COR-L47 (cell line): ENCODE data around the gene AGBL1.
"Not testable (repeated sequence)": the region's sequence is repeated elsewhere in the genome, so short reads cannot be mapped to it uniquely, and the experiment has no call there.

Experiments used
- DNase-seq: peaks from one replicate; lab custom pipeline; 2025; lab: John Stamatoyannopoulos, UW

The AGBL1 gene

DNA sequence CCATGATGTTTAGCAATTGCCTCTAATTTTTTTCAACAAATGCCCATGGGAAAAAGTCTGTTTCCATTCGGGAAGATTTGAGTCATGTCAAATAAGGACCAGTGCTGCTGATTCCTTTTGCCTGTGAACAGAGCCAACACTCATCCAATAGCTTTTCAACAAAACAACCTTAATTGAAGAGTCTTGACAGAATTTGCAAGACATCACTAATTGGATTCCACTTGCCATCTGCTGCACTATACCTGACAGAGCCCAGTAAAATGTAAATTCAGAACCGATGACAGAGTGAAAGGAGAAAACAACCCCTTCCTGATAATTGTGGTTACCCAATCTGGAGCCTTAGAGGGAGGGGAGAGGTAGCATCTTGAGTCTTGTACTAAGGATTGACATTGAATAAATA, 426.7 kb downstream of the AGBL1 start:
- DNase-seq: no peak

DNA sequence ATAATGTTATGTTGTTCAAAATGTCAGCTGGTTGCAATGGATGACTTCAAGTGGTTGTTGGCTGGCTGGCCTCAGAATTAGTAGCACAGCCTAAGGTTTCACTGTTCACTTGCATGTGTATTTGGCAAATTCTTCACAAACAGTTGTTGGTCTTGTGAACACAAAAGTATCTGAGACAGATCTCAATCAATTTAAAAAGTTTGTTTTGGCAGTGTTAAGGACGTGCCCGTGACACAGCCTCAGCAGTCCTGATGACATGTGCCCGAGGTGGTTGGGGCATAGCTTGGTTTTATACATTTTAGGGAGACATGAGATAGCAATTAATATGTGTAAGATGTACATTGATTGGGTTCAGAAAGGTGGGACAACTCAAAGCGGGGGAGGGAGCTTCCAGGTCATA, 436.0 kb downstream of the AGBL1 start:
- DNase-seq: no peak

DNA sequence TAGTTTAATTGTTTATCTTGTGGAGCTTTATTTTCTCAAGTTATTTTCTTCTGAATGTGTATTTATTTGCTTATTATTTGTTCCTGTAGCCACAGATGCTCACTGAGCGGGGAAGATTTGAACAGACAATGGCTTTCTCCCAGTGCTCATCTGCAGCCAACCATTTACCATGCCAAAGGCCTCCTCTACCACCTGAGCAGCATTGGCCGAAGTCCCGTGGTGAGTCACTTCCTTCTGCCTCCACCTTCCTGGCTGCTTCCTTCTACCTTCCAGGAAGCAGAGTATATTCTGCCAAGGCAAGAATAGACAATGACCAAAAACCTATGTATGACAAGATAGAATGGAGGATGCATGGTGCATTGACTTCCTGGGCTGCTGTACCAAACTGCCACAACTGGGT, 443.1 kb downstream of the AGBL1 start:
- no peak for DNase-seq

DNA sequence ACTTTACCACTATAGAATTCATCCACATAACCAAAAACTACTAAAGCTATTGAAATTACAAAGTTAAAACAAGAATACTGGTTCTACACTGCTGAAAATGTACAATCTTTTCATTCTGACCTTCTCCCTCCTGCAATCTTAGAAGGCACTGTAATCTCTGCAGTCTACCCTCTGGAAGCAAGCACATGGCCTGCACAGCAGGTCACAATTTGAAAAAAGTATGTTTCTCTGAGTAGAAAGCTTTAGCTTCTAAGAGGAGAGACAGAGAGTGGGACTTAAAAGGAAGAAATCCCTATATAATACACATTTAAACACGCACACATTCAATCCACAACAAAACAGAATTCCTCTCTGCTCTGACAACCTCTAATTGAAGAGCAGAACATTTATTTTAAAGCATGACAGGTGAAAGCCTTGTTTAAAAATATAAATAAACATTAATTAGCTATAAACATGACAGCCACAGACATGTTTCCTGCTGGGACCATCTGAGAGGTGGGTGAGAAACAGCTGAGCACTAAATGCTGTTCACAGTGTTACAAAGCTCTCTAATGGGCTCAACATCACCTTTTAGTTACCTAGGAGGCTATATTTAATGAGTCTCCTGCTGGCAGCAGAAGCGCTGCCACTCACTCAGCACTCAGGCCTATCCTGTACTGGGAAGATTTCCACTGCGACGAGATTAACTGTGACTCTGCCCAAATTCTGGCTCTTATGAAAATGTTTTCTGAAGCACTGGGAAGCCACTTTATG, 447.4 kb downstream of the AGBL1 start:
- no peak for DNase-seq

DNA sequence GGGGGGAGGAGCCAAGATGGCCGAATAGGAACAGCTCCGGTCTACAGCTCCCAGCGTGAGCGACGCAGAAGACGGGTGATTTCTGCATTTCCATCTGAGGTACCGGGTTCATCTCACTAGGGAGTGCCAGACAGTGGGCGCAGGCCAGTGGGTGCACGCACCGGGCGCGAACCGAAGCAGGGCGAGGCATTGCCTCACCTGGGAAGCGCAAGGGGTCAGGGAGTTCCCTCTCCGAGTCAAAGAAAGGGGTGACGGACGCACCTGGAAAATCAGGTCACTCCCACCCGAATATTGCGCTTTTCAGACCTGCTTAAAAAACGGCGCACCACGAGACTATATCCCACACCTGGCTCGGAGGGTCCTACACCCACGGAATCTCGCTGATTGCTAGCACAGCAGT, 448.4 kb downstream of the AGBL1 start:
- not testable (repeated sequence) for DNase-seq

DNA sequence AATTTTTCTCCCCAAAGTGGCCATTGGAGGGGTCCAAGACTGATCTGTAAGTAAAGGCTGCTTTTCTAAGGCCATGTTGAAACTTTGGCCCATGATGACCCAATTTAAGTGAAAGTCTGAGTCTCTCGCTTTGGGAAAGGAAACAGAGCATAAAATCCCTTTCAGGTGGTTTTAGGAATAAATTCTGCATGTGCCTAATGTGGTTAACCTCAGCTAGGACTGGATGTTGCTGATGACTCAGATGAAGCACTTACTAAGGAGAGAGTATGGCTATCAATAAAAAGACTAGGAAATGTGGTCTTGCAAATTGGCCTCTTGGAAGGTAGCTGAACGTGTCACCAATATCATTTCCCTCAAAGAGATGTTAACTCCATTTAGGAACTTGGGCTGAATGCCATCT, 458.5 kb downstream of the AGBL1 start:
- no peak for DNase-seq

DNA sequence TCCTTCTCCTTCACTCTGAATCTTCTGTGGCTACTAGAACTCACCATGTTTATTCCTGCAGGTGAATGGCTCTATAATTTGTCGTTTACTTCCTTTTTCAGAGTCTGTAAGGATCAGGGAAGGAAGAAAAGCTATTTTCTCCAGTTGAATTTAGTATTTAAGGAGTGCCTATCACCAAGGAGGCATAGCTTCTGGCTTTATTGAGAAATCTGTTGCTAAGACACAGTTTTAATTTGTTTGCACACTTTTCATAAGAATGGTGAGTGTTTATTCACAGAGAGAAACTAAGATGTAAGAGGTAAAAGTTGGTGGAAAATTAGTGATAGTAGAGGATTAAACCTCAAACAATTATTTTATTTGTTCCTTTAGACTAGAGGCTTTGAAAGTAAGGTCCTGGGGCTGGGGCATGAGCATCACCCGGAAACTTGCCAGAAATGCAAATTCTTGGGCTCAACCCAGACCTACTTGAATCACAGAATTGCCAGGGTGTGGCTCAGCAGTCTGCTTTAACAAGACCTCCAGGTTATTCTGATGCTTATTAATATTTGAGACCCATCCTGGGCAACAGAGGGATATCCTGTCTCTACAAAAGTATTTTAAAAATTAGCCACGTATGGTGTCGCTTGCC, 461.3 kb downstream of the AGBL1 start:
- no peak for DNase-seq

DNA sequence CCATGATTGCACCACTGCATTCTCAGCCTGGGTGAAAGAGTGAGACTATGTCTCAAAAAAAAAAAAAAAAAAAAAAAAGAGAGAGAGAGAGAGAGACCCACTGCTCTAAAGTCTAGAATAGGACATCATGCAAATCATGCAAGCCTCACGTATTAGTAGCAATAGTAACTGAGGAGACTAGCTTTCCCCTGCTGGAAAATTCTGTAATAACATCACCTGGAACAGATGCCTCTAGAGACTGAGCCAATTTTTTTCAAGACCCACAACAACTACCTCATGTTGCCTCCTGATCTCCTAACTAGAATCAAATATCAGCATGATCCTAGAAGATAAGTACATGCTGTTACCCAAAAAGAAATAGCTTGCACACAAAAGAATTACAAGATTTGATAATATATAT, 461.9 kb downstream of the AGBL1 start:
- DNase-seq: no peak

DNA sequence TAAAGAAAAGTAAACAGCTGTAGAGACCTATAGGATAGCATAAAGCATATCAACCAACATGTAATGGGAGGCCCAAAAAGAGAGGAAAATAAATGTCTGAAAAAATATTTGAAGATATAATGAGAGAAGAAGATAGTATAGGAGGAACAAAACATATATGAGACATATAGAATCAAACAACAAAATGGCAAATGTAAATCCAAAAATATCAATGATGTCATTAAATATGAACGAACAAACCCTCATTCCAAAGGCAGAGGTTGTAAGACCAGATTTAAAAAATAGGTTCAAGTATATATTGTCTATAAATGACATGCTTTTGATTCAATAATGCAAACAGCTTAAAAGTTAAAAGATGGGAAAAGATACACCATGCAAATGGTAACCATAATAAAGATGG, 470.4 kb downstream of the AGBL1 start:
- no peak for DNase-seq

DNA sequence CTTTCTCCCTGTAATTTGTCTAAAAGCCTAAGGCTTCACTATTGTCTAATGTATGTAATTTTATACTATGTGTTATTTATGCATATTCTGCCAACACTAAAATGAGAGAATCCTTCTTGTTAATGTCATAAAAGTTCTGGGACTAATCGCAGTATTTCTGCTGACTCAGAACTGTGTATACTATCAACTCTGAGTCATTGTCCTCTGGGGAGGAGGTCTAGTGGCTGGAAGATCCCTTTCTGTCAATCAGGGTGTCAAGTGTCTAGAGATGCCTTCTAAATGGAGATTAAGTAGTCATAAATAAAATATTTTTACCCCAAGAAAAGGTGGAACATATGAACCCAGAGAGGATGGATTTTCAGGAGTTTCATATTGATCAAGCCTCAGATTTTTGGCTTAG, 473.4 kb downstream of the AGBL1 start:
- DNase-seq: no peak

DNA sequence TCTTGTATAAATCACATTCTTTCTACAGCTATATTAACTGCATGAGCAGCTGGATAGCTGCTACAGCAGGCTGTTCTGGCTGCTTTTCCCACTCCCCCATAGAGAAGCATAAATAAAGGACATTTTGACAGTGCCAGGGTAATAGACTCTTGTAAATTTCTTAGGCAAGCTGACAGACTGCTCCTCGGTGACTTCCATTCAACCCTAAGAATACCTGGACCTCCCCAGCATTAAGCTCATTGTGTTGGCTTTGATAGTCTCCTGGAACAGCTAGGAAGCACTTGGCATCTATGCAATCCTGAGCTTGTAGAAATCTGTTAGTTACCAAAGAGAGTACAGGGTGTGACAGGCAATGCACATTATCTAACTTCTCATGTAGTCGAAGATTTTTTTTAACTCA, 475.4 kb downstream of the AGBL1 start:
- no peak for DNase-seq

DNA sequence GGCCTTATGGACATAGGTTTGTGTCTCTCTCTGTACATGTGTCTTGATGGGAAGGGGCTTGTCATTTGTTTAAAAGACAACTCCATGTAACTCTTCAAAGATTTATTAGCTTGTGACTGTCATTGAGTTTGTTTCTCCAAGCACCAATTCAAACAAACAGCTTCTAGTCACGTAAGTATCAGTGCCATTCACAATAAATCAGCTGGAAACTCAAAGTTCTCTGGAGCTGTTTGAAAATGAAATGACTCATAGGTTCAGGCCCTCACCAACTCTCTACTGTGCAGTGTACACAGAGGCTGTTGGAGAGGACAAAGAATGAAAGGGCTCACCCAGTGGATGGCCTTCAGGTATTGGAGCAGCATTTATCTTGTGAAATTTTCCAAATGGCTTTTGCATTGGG, 476.3 kb downstream of the AGBL1 start:
- DNase-seq: no peak

DNA sequence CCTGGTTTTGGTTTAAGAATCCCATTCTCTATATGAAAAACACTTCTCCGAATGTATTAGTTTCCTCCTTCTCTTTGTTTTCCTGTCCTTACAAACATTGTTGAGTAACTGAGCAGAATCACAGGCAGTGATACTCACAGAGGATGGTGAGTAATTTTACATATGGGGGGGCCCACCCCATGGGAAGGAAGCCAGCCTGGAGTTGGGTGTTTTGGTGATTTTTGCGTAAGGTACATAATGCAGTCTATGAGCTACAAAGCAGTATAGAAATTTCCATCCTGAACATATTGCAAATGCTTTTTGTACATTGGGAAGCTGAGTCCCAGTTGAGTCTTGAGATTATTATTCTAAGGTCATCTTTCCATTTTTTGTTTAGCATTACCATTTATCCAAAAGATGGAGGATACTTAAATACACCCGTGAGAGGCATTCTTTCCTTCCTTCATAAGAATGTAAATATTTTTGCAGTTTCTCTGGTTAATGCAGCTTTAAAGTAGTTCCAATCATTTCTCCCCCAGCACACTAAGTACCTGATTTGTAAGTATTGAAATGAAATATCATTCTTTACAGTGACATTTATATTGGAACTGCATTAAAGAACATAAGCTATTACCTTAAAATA, 476.8 kb downstream of the AGBL1 start:
- no peak for DNase-seq

DNA sequence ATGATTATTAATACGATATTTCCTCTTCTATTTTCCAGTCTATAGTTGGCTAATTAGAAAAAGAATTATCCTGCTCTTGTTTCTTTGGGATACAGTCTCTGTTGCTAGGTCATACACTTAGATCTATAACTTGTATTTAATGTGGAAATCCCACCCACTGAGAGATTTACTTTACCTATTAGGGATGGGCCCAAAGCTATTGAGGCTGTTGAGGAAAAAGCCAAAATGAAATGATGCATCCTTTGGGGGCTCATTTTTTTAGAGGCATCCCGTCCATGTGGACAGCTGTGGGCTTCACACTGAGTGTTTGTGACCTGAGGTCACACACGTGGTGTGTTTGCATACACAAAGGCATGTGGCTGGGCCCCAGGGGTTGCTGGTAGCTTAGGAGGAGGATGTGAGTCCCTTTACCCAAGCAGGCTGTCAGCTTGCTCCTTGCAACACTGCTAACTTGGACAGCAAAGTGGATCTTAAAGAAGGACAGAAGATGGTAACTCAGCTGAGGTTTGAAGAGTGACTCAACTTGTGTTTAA, 477.4 kb downstream of the AGBL1 start:
- DNase-seq: no peak

DNA sequence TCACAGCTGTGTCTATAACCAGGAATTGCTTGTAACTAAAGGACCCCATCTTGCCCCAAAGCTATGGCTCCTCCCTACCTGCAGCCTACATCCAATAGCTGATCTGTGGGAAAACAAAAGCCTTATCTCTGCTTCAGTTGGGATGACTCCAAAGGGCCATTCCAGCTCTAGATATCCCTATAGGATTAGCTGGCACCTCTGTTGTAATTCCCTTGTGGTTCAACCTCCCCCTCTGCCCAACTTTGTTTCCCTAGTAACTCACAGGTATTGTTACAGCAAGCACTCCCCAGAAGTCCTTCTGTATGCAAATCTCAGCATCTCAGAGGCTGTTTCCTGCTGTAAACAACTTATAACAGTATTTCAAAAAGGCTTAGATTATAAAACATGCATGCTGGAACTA, 478.6 kb downstream of the AGBL1 start:
- no peak for DNase-seq

DNA sequence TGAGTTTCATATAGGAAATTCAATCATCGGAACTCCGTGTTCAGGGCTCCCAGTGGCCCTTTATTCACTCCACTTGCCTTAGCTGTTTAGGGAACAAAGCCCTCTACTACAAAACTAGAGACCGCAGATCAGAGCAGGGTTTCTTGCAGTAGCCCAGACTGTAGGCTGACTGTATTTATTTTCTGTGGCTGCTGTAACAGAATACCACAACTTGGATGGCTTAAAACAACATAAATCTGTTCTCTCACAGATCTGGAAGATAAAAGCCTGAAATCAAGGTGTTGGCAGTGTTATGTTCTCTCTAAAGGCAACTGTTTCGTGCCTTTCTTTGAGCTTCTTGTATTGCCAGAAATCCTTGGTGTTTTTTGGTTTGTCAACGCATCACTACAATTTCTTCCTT, 479.0 kb downstream of the AGBL1 start:
- no peak for DNase-seq

DNA sequence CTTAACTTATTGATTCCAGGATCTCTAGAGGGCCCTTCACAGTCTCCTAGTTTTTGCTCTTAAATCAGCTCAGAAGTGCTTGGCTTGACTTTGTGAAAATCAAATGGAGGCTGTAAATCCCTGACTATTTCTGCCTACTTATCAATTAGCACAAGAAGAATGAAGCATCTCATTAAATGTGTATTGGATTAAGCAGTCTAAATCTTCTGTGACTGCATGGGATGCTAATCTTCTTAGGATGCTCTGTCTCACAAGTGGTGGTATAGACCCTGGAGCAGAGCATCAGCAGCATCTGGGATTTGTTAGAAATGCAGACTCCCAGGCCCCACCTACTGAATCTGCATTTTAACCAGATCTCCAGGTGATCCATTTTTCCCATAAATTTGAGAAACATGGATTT, 488.7 kb downstream of the AGBL1 start:
- DNase-seq: no peak

DNA sequence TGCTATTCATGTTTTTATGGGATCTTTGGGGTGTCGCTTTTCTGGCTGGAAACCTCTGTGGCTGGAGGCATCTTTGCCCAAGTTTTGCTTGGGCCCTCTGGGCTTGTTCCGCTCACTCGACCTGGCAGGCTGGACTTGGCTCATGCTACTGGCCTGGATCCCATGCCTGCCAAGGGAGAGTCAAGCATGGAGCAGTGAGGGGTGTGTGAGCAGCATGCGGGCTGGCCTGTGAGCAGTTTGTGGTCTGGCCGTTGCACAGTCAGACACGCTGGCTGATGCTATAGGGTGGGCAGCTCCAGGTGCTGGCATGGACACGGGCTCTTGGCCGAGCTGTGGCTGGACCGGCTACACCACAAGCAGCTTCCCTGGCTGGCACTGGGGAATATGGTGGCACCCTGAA, 491.1 kb downstream of the AGBL1 start:
- no peak for DNase-seq

DNA sequence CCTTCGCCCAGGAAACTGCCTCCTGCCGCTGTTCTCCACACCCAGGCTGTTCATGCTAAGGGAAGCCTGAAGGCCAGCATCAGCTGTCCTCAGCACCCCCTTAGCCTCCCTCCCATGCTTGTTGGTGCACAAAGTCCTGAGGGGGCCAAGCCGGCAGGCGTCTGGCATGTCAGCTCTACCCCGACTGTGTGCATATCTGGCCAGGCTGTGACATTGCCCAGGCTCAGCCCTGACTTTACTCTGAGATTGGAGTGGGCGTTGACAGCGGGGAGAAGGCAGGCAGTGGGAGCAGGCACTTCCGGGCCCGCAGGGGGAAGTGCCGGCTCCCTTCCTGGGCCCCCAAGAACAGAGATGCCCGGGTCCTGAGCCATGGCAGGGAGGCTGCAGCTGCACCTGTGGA, 492.2 kb downstream of the AGBL1 start:
- no peak for DNase-seq

DNA sequence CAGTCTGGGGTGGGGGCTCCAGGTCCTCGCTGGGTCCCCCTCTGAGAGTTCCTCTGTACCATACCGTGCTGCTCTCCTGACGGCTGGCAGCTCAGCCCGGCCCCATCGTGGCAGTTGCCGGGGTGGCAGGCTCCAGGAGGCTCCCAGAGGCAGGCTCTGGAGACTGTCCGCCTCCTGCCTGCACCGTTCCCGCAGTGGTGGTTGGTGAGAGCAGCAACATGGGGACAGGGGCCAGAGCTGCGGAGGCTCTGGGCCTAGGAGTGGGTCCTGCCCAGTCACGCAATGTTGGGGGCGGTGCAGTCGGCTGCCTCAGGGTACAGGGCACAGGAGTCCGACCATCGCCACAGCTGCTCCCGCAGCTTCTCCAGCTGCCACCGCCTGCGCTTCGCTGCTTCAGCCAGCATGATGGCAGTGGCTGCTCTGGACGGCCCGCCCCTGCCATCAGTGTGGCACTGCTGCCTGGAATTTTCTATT, 492.7 kb downstream of the AGBL1 start:
- DNase-seq: no peak

DNA sequence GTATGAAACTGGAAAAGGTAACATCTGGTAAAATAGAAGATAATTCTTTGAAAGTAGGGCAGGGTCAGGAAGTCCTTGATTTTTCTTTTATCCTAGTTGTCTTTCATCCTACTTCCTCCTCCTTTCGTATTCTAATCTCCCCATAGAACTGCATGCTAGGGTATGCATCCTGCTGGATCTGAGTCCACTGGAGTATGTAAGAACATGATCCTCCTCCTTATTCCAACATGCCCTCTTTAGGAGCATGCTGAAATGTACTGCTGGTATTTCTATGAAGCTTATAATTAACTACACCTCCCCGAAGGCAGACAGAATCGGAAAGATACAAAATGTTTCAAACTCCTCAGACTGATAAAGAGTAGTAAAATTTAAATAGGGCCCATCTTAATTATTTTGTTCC, 493.8 kb downstream of the AGBL1 start:
- DNase-seq: no peak

DNA sequence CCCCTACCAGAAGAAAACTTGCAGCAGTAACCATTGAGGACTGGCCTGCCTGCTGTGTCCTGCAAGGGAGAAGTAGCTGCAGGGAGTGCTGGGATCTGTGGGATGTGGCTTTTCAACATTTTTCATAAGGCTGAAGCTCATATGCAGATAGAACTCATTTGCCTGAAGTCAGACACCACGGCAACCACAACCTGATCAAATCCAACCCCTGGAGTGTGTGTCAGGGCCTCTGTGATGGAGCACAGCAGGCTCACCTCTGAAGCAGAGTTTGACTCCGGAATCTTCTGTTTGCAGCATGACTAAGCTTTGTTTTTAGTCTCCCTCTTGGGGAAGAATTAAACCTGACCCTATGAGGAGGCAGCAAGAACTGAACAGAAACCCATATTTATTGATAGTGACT, 508.7 kb downstream of the AGBL1 start:
- no peak for DNase-seq

DNA sequence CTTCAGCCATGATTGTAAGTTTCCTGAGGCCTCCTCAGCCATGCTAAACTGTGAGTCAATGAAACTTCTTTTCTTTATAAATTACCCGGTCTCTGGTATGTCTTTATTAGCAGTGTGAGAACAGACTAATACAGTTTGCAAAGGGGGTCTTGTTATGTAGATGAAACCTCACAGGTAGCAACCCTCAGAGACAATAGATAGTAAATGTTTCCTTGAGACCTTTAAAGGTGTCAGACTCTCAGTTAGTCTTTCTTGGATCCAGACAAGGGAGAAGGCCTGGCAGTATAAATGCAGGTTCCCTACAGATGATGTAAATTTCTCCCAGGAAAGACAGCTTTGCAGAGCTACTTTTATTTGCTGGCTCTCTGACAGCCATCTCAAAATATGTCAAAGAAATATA, 510.8 kb downstream of the AGBL1 start:
- DNase-seq: no peak
